HAP-1 (cell line): ENCODE data around the gene TSC1.
"Not testable (repeated sequence)": the region's sequence is repeated elsewhere in the genome, so short reads cannot be mapped to it uniquely, and the experiment has no call there.

Source experiments
- DNase-seq, 2 experiments: peaks; one replicate each; pipeline ENCODE4 v3.0.0-alpha.2; 2016 to 2020; ENCODE audit warnings: low spot score in 2 of 2
- H3K27me3 ChIP-seq: fragments of 250-450 bp; sonication (Bioruptor Pico); 2 replicates; pipeline ENCODE4 v1.5.1; 2020; ENCODE audit warnings: low read depth, mild to moderate bottlenecking, moderate library complexity
- H3K36me3 ChIP-seq: fragments of 250-450 bp; sonication (Bioruptor Pico); replicated peaks from 2 replicates; pipeline ENCODE4 v1.5.1; 2020; ENCODE audit warnings: mild to moderate bottlenecking
- H3K4me1 ChIP-seq: fragments of 250-450 bp; sonication (Bioruptor Pico); 2 replicates; pipeline ENCODE4 v1.5.1; 2020; ENCODE audit warnings: mild to moderate bottlenecking
- H3K4me3 ChIP-seq: fragments of 250-450 bp; sonication (Bioruptor Pico); 2 replicates; pipeline ENCODE4 v1.5.1; 2020; ENCODE audit warnings: mild to moderate bottlenecking, moderate library complexity
- H3K9me3 ChIP-seq: fragments of 250-450 bp; sonication (Bioruptor Pico); 2 replicates; pipeline ENCODE4 v1.5.1; 2020; ENCODE audit warnings: mild to moderate bottlenecking, moderate library complexity
- in situ Hi-C: fragments of 300-500 bp; cut with MboI; formaldehyde crosslinking; loops from 3 replicates; pipeline ENCODE4 v1.14.3; 2020; ENCODE audit warnings: low sequenced_read_pairs, inconsistent platforms, mixed read lengths

TSC1 gene

GRCh38 chr9:132984202-132985070, 40.0 kb upstream of the TSC1 start:
- no peak for DNase-seq
- in situ Hi-C loops = no loop called here
- Histone ChIP-seq H3K9me3 (no peaks in the 10 kb centered on the region), H3K27me3 (peaks cover 20% of the 10 kb centered on the region), H3K4me3 (no peak overlapping the region), H3K36me3 (no peaks in the 10 kb centered on the region), H3K4me1 (no peaks in the 10 kb centered on the region)

GRCh38 chr9:132983491-132984201, 39.2 kb upstream of the TSC1 start:
- no peak for DNase-seq
- Histone ChIP-seq H3K27me3 (peaks cover 27% of the 10 kb centered on the region), H3K36me3 (no peaks in the 10 kb centered on the region), H3K4me1 (no peaks in the 10 kb centered on the region), H3K4me3 (no peak overlapping the region), H3K9me3 (no peaks in the 10 kb centered on the region)
- in situ Hi-C loops = no loop called here

GRCh38 chr9:132982458-132982857, 38.0 kb upstream of the TSC1 start:
- H3K4me3 ChIP-seq = no peak overlapping the region
- DNase-seq = no peak
- H3K27me3 ChIP-seq = peaks cover 37% of the 10 kb centered on the region

GRCh38 chr9:132980157-132980556, 35.7 kb upstream of the TSC1 start:
- no peaks in the 10 kb centered on the region for H3K4me1 ChIP-seq
- no peaks in the 10 kb centered on the region for H3K36me3 ChIP-seq
- peaks cover 40% of the 10 kb centered on the region for H3K27me3 ChIP-seq
- no peak for DNase-seq
- no peak overlapping the region for H3K4me3 ChIP-seq
- in situ Hi-C loops = no loop called here
- H3K9me3 ChIP-seq = no peaks in the 10 kb centered on the region

More at GRCh38 chr9:132982458-132982857, 38.0 kb upstream of the TSC1 start:
- Histone ChIP-seq H3K36me3 (no peaks in the 10 kb centered on the region), H3K4me1 (no peaks in the 10 kb centered on the region), H3K9me3 (no peaks in the 10 kb centered on the region)
- in situ Hi-C loops = no loop called here

- H3K27me3 ChIP-seq = peaks cover 45% of the 10 kb centered on the region
- in situ Hi-C loops = no loop called here
- no peaks in the 10 kb centered on the region for H3K4me1 ChIP-seq
- DNase-seq = no peak
- no peaks in the 10 kb centered on the region for H3K9me3 ChIP-seq
- no peaks in the 10 kb centered on the region for H3K36me3 ChIP-seq
- no peak within 1 kb of the TSS for H3K4me3 ChIP-seq
These were observed 34.2 kb upstream of the TSC1 start, which contains the start of gene GFI1B for GRCh38 chr9:132978451-132979131. Gene GFI1B (plus strand): TSS chr9:132978694. CDS start chr9:132986679, 7,985 bp downstream.

GRCh38 chr9:132978112-132978450, 33.7 kb upstream of the TSC1 start:
- no peak overlapping the region for H3K4me3 ChIP-seq
- H3K36me3 ChIP-seq = no peaks in the 10 kb centered on the region
- no peaks in the 10 kb centered on the region for H3K9me3 ChIP-seq
- DNase-seq = no peak
- in situ Hi-C loops = no loop called here
- H3K4me1 ChIP-seq = no peaks in the 10 kb centered on the region
- H3K27me3 ChIP-seq = peaks cover 45% of the 10 kb centered on the region

- no peak overlapping the region for H3K4me3 ChIP-seq
- peaks cover 45% of the 10 kb centered on the region for H3K27me3 ChIP-seq
- no peaks in the 10 kb centered on the region for H3K36me3 ChIP-seq
- no peaks in the 10 kb centered on the region for H3K9me3 ChIP-seq
- no peak for DNase-seq
- no peaks in the 10 kb centered on the region for H3K4me1 ChIP-seq
- in situ Hi-C loops = no loop called here
These were observed 32.2 kb upstream of the TSC1 start for GRCh38 chr9:132976571-132976970.

GRCh38 chr9:132975961-132976360, 31.5 kb upstream of the TSC1 start:
- Histone ChIP-seq H3K4me1 (no peaks in the 10 kb centered on the region), H3K27me3 (peaks cover 44% of the 10 kb centered on the region), H3K36me3 (no peaks in the 10 kb centered on the region), H3K4me3 (no peak overlapping the region), H3K9me3 (no peaks in the 10 kb centered on the region)
- in situ Hi-C loops = no loop called here
- DNase-seq = no peak

- peak in 1 of 2 experiments; percentile 43 for DNase-seq
- H3K27me3 ChIP-seq = peaks cover 22% of the 10 kb centered on the region
These were observed 29.3 kb upstream of the TSC1 start for GRCh38 chr9:132973713-132974112.

GRCh38 chr9:132973166-132973565, 28.8 kb upstream of the TSC1 start:
- peaks cover 16% of the 10 kb centered on the region for H3K27me3 ChIP-seq
- in situ Hi-C loops = no loop called here
- H3K4me3 ChIP-seq = no peak overlapping the region
- H3K36me3 ChIP-seq = no peaks in the 10 kb centered on the region
- no peak for DNase-seq
- H3K4me1 ChIP-seq = no peaks in the 10 kb centered on the region
- no peaks in the 10 kb centered on the region for H3K9me3 ChIP-seq

More at GRCh38 chr9:132973713-132974112, 29.3 kb upstream of the TSC1 start:
- no peaks in the 10 kb centered on the region for H3K36me3 ChIP-seq
- H3K4me1 ChIP-seq = no peaks in the 10 kb centered on the region
- in situ Hi-C loops = no loop called here
- no peak overlapping the region for H3K4me3 ChIP-seq
- no peaks in the 10 kb centered on the region for H3K9me3 ChIP-seq

GRCh38 chr9:132970324-132971062, 26.1 kb upstream of the TSC1 start:
- in situ Hi-C loops = no loop called here

GRCh38 chr9:132969783-132970182, 25.4 kb upstream of the TSC1 start:
- no peaks in the 10 kb centered on the region for H3K9me3 ChIP-seq
- in situ Hi-C loops = no loop called here
- H3K27me3 ChIP-seq = peaks cover 20% of the 10 kb centered on the region
- no peak for DNase-seq
- no peak overlapping the region for H3K4me3 ChIP-seq
- H3K4me1 ChIP-seq = no peaks in the 10 kb centered on the region
- no peaks in the 10 kb centered on the region for H3K36me3 ChIP-seq

More at GRCh38 chr9:132970324-132971062, 26.1 kb upstream of the TSC1 start:
- no peak overlapping the region for H3K4me3 ChIP-seq
- no peak for DNase-seq
- H3K36me3 ChIP-seq = no peaks in the 10 kb centered on the region
- no peaks in the 10 kb centered on the region for H3K9me3 ChIP-seq
- H3K27me3 ChIP-seq = peaks cover 19% of the 10 kb centered on the region
- no peaks in the 10 kb centered on the region for H3K4me1 ChIP-seq

- H3K4me3 ChIP-seq, in situ Hi-C loops, DNase-seq, H3K4me1 ChIP-seq, H3K9me3 ChIP-seq, H3K36me3 ChIP-seq: not testable (repeated sequence)
- peaks cover 27% of the 10 kb centered on the region for H3K27me3 ChIP-seq
These were observed 23.5 kb upstream of the TSC1 start for GRCh38 chr9:132967908-132968307.
